Panc1 (cell line): Measurements from ENCODE around the gene PSTPIP1. TPM values are rescaled to one million over a fixed set of nuclear protein-coding genes. Genes with fewer than 3 reads are reported as not detected.

Experiments used
- ATAC-seq: fragments of 200-7000 bp; cut with Tn5 transposase; 2 replicates; pipeline ENCODE4 v1.9.1; 2020; ENCODE audit warnings: mild to moderate bottlenecking, moderate library complexity
- BruUV-seq: library from RNA; stranded (reverse); fragments of 400-500 nt; replicated peaks from 2 replicates; lab custom pipeline; 2021; lab: Mats Ljungman, UMichigan
- CTCF ChIA-PET: fragments of 300-600 bp; sonication (Branson Sonifier 250); formaldehyde crosslinking; loops from one replicate; lab custom pipeline; 2022; ENCODE audit warnings: antibody characterized with exemption; lab: Charles Lee
- POLR2A ChIA-PET: fragments of 300-600 bp; sonication (Branson Sonifier 250); formaldehyde crosslinking; loops from one replicate; lab custom pipeline; 2022; ENCODE audit warnings: antibody characterized with exemption; lab: Charles Lee
- DNase-seq: peaks from one replicate; pipeline ENCODE4 v3.0.0-alpha.2; 2010; ENCODE audit warnings: low read depth, low spot score
- H3K27ac ChIP-seq: 2 replicates; pipeline ENCODE4 v1.5.1; 2011; ENCODE audit warnings: mild to moderate bottlenecking, low read length, inconsistent platforms
- H3K27me3 ChIP-seq: fragments of 200-500 bp; sonication (Bioruptor generic); 2 replicates; pipeline ENCODE4 v1.6.0; 2014; ENCODE audit warnings: low read length, inconsistent platforms; ENCODE audit not compliant: control insufficient read depth, insufficient read depth
- H3K36me3 ChIP-seq: fragments of 200-500 bp; sonication (Bioruptor generic); 2 replicates; pipeline ENCODE4 v1.5.1; 2014; ENCODE audit warnings: inconsistent platforms, mild to moderate bottlenecking, low read length, moderate library complexity; ENCODE audit not compliant: control insufficient read depth, insufficient read depth
- H3K4me1 ChIP-seq: 2 replicates; pipeline ENCODE4 v1.5.1; 2011; ENCODE audit warnings: inconsistent platforms, mild to moderate bottlenecking, low read length, moderate library complexity; ENCODE audit not compliant: control insufficient read depth, insufficient read depth
- H3K4me3 ChIP-seq, 2 experiments: 2 replicates each; pipeline ENCODE4 v1.5.1; 2011 to 2012; ENCODE audit warnings: low read depth in 2 of 2, low read length in 2 of 2, mild to moderate bottlenecking in 2 of 2, inconsistent platforms in 1 of 2, moderate library complexity in 1 of 2
- H3K9me3 ChIP-seq: fragments of 200-500 bp; sonication (Bioruptor generic); 2 replicates; pipeline ENCODE4 v1.5.1; 2014; ENCODE audit warnings: low read depth, mild to moderate bottlenecking, inconsistent platforms, low read length, moderate library complexity; ENCODE audit not compliant: control insufficient read depth, insufficient read depth
- CTCF ChIP-seq: fragments of 450-650 bp; IDR thresholded peaks from 2 replicates; pipeline ENCODE4 v1.5.1; 2017; ENCODE audit warnings: mild to moderate bottlenecking
- POLR2AphosphoS5 ChIP-seq: IDR thresholded peaks from 2 replicates; pipeline ENCODE4 v1.6.1; 2012; ENCODE audit warnings: mild to moderate bottlenecking, low read depth, low read length, moderate library complexity
- REST ChIP-seq, 2 experiments: IDR thresholded peaks; 2 replicates each; pipeline ENCODE4 v1.6.1; 2011 to 2012; ENCODE audit warnings: low read depth in 2 of 2, control low read depth in 1 of 2, low read length in 1 of 2, mild to moderate bottlenecking in 1 of 2, moderate library complexity in 1 of 2; ENCODE audit not compliant: insufficient read depth in 1 of 2
- SIN3A ChIP-seq: IDR thresholded peaks from 2 replicates; pipeline ENCODE4 v1.6.1; 2012; ENCODE audit warnings: low read depth, mild to moderate bottlenecking, low read length, moderate library complexity, borderline replicate concordance; ENCODE audit not compliant: insufficient read depth
- TCF7L2 ChIP-seq: IDR thresholded peaks from 2 replicates; pipeline ENCODE4 v1.6.1; 2011; ENCODE audit warnings: mild to moderate bottlenecking, low read depth, low read length, inconsistent platforms
- in situ Hi-C: cut with HindIII; loops from 2 replicates; pipeline ENCODE4 v1.10.0; 2016; ENCODE audit warnings: low sequenced_read_pairs, low pct_unique_long_range_greater_than_20kb
- intact Hi-C: fragments of 100-400 bp; cut with micrococcal nuclease; formaldehyde crosslinking; loops from one replicate; pipeline ENCODE4 v1.10.0; 2022; ENCODE audit not compliant: unreplicated experiment
- total RNA-seq: library from RNA; stranded (reverse); gene quantifications from one replicate; pipeline ENCODE4 v1.2.1, GENCODE V29; 2021; ENCODE audit not compliant: unreplicated experiment

PSTPIP1 gene
- total RNA-seq, 1 experiment from 2014 or later, result 0.46 TPM

GRCh38 chr15:77030928-77031375 lies 36.0 kb downstream of the PSTPIP1 start:
- intact Hi-C loops, result no loop called here
- DNase-seq (no peak), ATAC-seq (no peak)
- Histone ChIP-seq H3K27ac (no peak overlapping the region), H3K4me3 (no peak overlapping the region), H3K4me1 (no peaks in the 10 kb centered on the region; the same call in 1 of the 2 replicates), H3K36me3 (no peaks in the 10 kb centered on the region), H3K27me3 (no peaks in the 10 kb centered on the region), H3K9me3 (no peaks in the 10 kb centered on the region)
- CTCF ChIA-PET, result interaction anchor here (0.6 to 0.7 kb wide), 2 partner anchors 36 to 592 kb away, joined by 4 to 8 read pairs; no protein-coding TSS in a partner anchor
- POLR2A ChIA-PET, result no interaction called here
- no peak for TF ChIP-seq SIN3A
- no TSS peak for BruUV-seq
- in situ Hi-C loops, result no loop called here

- no peak overlapping the region for H3K27ac ChIP-seq
- ATAC-seq (no peak), DNase-seq (no peak)
- TF ChIP-seq SIN3A (no peak), TCF7L2 (no peak), CTCF (no peak)
- BruUV-seq, result no TSS peak
- intact Hi-C loops, result no loop called here
- in situ Hi-C loops, result no loop called here
- ChIA-PET CTCF (interaction anchor here (0.6 kb wide), 1 partner anchor 35 kb away, joined by 8 read pairs; no protein-coding TSS in a partner anchor), POLR2A (no interaction called here)
- no peaks in the 10 kb centered on the region; the same call in 1 of the 2 replicates for H3K4me1 ChIP-seq
- H3K27me3 ChIP-seq, result no peaks in the 10 kb centered on the region
- no peaks in the 10 kb centered on the region for H3K36me3 ChIP-seq
- H3K9me3 ChIP-seq, result no peaks in the 10 kb centered on the region
- no peak overlapping the region for H3K4me3 ChIP-seq
Measured at GRCh38 chr15:77031376-77032050, 36.6 kb downstream of the PSTPIP1 start.

GRCh38 chr15:77032052-77032646 lies 37.2 kb downstream of the PSTPIP1 start:
- Histone ChIP-seq H3K27ac (no peak overlapping the region), H3K36me3 (no peaks in the 10 kb centered on the region), H3K4me3 (no peak overlapping the region), H3K27me3 (no peaks in the 10 kb centered on the region), H3K9me3 (no peaks in the 10 kb centered on the region), H3K4me1 (no peaks in the 10 kb centered on the region; the same call in 1 of the 2 replicates)
- CTCF ChIA-PET, result no interaction called here
- intact Hi-C loops (no loop called here), in situ Hi-C loops (no loop called here)
- TF ChIP-seq TCF7L2, result no peak
- TF ChIP-seq REST (IDR thresholded peaks at IDR 0.05; ENCODE audit: insufficient read depth in 1 of 2, low read depth in 2 of 2, low read length in 1 of 2), result no peak
- no peak for TF ChIP-seq CTCF
- no peak for TF ChIP-seq POLR2AphosphoS5
- ATAC-seq (no peak), DNase-seq (no peak)
- POLR2A ChIA-PET, result no interaction called here
- no TSS peak for BruUV-seq
